Caco-2 (cell line): ENCODE results near the gene TNFSF10. TPM values are rescaled to one million over a fixed set of nuclear protein-coding genes. Genes with fewer than 3 reads are reported as not detected.

Experiments
- BruUV-seq: library from RNA; stranded (reverse); fragments of 400-500 nt; replicated peaks from 2 replicates; lab custom pipeline; 2021; lab: Mats Ljungman, UMichigan
- CTCF ChIA-PET: fragments of 300-600 bp; sonication (Branson Sonifier 250); formaldehyde crosslinking; loops from one replicate; lab custom pipeline; 2022; ENCODE audit warnings: antibody characterized with exemption; lab: Charles Lee
- POLR2A ChIA-PET: fragments of 300-600 bp; sonication (Branson Sonifier 250); formaldehyde crosslinking; loops from one replicate; lab custom pipeline; 2022; ENCODE audit warnings: antibody characterized with exemption; lab: Charles Lee
- DNase-seq, 2 experiments: peaks; one replicate each; pipeline versions ENCODE4 v3.0.0 to v3.0.0-alpha.2; 2020 to 2022
- H3K27me3 ChIP-seq: replicated peaks from 2 replicates; pipeline ENCODE4 v1.6.0; 2011; ENCODE audit warnings: low read length; ENCODE audit not compliant: control insufficient read depth, insufficient read depth
- H3K36me3 ChIP-seq: 2 replicates; pipeline ENCODE4 v1.5.1; 2011; ENCODE audit warnings: low read length; ENCODE audit not compliant: control insufficient read depth, insufficient read depth
- H3K4me1 ChIP-seq: fragments of 250-450 bp; sonication (Bioruptor Pico); 2 replicates; pipeline ENCODE4 v1.5.1; 2020; ENCODE audit warnings: mild to moderate bottlenecking
- H3K4me3 ChIP-seq: 2 replicates; pipeline ENCODE4 v1.5.1; 2011; ENCODE audit warnings: low read depth, mild to moderate bottlenecking, control low read depth, low read length
- H3K9me3 ChIP-seq: fragments of 250-450 bp; sonication (Bioruptor Pico); 2 replicates; pipeline ENCODE4 v1.5.1; 2020; ENCODE audit warnings: mild to moderate bottlenecking, moderate library complexity
- H3K27ac Mint-ChIP-seq: one replicate; pipeline ENCODE4 v1.8.0; 2022; ENCODE audit warnings: mixed read lengths; ENCODE audit not compliant: unreplicated experiment
- H3K27me3 Mint-ChIP-seq: one replicate; pipeline ENCODE4 v1.8.0; 2022; ENCODE audit warnings: mixed read lengths; ENCODE audit not compliant: insufficient read depth, unreplicated experiment
- H3K36me3 Mint-ChIP-seq: one replicate; pipeline ENCODE4 v1.8.0; 2022; ENCODE audit warnings: mild to moderate bottlenecking, mixed read lengths; ENCODE audit not compliant: insufficient read depth, unreplicated experiment
- H3K4me1 Mint-ChIP-seq: one replicate; pipeline ENCODE4 v1.8.0; 2022; ENCODE audit warnings: low read depth, mixed read lengths; ENCODE audit not compliant: unreplicated experiment
- H3K4me3 Mint-ChIP-seq: one replicate; pipeline ENCODE4 v1.8.0; 2022; ENCODE audit warnings: mild to moderate bottlenecking, moderate library complexity, mixed read lengths; ENCODE audit not compliant: unreplicated experiment
- H3K9me3 Mint-ChIP-seq: one replicate; pipeline ENCODE4 v1.8.0; 2022; ENCODE audit warnings: mixed read lengths; ENCODE audit not compliant: unreplicated experiment
- intact Hi-C: fragments of 100-400 bp; cut with micrococcal nuclease; formaldehyde crosslinking; loops from one replicate; pipeline ENCODE4 v1.10.0; 2022; ENCODE audit not compliant: unreplicated experiment
- total RNA-seq: library from RNA; stranded (reverse); gene quantifications from 2 replicates; pipeline ENCODE4 v1.2.3, GENCODE V29; 2022
- TF ChIP-seq, protein P1 (sequence below), 2 experiments: fragments of 200-600 bp in 1 of 2; IDR thresholded peaks; 1 replicate in 1 of 2; 2 replicates in 1 of 2; pipeline versions ENCODE4 v1.5.1 to v1.8.0; 2011 to 2022; ENCODE audit warnings: antibody characterized with exemption in 1 of 2, control low read depth in 1 of 2, inconsistent platforms in 1 of 2, low read depth in 1 of 2, low read length in 1 of 2, mild to moderate bottlenecking in 1 of 2, moderate library complexity in 1 of 2; ENCODE audit not compliant: insufficient read depth in 1 of 2, severe bottlenecking in 1 of 2, unreplicated experiment in 1 of 2

The TNFSF10 gene
- total RNA-seq, 1 experiment from 2014 or later, result not detected

DNA sequence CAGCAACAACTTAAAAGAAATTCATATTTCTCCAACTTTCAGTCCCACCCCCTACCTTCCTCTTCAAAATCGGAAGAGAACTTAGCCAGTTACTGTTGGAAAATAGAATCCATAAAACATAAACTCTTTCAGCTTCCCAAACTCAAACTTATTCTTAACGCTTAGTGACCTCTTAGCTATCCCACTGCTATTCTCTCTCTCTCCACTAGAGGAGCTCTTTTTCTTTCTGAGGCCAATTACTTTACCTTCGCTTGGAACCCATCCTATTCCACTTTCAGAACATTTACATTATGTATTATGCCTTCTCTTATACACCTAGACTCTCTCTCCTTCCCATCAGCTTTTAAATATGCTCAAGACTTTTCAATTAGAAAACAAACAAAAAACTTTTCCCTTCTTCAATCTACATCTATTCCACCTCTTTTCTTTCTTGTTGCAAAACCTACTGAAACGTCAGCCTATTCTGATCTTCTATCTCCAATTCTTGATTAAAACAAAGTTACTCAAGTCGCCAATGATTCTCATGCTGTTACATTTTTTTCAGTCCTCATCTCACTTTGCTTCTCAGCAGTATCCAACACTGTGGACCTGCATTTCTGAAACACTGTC is 61.6 kb downstream of the TNFSF10 start:
- H3K9me3 Mint-ChIP-seq, result peaks cover 11% of the 10 kb centered on the region
- no peaks in the 10 kb centered on the region for H3K27me3 Mint-ChIP-seq
- H3K4me3 ChIP-seq, result no peak overlapping the region
- no peak overlapping the region for H3K27ac Mint-ChIP-seq
- CTCF ChIA-PET, result interaction anchor here (0.5 to 1.0 kb wide), 6 partner anchors 16 to 288 kb away, joined by 3 to 9 read pairs (median 3); no protein-coding TSS in a partner anchor
- BruUV-seq, result no TSS peak
- H3K36me3 ChIP-seq, result no peaks in the 10 kb centered on the region
- H3K4me1 Mint-ChIP-seq, result peaks cover 7% of the 10 kb centered on the region
- DNase-seq, result peak in 1 of 2 experiments; percentile 24
- no peaks in the 10 kb centered on the region for H3K9me3 ChIP-seq
- H3K27me3 ChIP-seq, result no peaks in the 10 kb centered on the region
- POLR2A ChIA-PET, result no interaction called here
- peaks cover 9% of the 10 kb centered on the region; the same call in 1 of the 2 replicates for H3K4me1 ChIP-seq
- H3K36me3 Mint-ChIP-seq, result no peaks in the 10 kb centered on the region
- H3K4me3 Mint-ChIP-seq, result no peak overlapping the region
- intact Hi-C loops, result loop anchor here (1.0 kb wide), 1 partner anchor 16 kb away; no protein-coding TSS in a partner anchor
- TF ChIP-seq, protein P1, sequence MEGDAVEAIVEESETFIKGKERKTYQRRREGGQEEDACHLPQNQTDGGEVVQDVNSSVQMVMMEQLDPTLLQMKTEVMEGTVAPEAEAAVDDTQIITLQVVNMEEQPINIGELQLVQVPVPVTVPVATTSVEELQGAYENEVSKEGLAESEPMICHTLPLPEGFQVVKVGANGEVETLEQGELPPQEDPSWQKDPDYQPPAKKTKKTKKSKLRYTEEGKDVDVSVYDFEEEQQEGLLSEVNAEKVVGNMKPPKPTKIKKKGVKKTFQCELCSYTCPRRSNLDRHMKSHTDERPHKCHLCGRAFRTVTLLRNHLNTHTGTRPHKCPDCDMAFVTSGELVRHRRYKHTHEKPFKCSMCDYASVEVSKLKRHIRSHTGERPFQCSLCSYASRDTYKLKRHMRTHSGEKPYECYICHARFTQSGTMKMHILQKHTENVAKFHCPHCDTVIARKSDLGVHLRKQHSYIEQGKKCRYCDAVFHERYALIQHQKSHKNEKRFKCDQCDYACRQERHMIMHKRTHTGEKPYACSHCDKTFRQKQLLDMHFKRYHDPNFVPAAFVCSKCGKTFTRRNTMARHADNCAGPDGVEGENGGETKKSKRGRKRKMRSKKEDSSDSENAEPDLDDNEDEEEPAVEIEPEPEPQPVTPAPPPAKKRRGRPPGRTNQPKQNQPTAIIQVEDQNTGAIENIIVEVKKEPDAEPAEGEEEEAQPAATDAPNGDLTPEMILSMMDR (IDR thresholded peaks at IDR 0.05; ENCODE audit: insufficient read depth in 1 of 2, low read depth in 1 of 2, low read length in 1 of 2, severe bottlenecking in 1 of 2, unreplicated experiment in 1 of 2), result peak; percentile 52 to 85

DNA sequence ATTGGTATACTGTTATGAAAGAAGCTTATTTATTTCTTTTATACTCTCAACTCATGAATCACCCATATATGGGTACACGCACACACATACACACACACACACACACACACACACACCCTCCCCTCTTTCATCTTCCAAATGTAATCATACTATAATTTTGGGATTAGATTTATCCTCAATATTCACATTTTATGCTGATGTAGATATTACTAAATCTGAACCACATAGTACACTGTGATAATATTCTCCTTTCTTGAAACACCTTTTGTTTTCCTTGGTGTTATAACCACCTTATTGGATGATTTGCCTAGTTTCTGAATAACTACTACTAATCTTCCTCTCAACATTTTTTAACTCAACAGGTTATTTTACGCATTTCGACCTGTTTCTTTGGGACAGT is 66.8 kb downstream of the TNFSF10 start:
- Histone ChIP-seq H3K4me3 (no peak overlapping the region), H3K36me3 (no peaks in the 10 kb centered on the region), H3K4me1 (no peaks in the 10 kb centered on the region), H3K27me3 (no peaks in the 10 kb centered on the region), H3K9me3 (no peaks in the 10 kb centered on the region)
- intact Hi-C loops, result no loop called here
- CTCF ChIA-PET, result no interaction called here
- no peaks in the 10 kb centered on the region for H3K4me1 Mint-ChIP-seq
- TF ChIP-seq, protein P1 (IDR thresholded peaks at IDR 0.05; ENCODE audit: insufficient read depth in 1 of 2, low read depth in 1 of 2, low read length in 1 of 2, severe bottlenecking in 1 of 2, unreplicated experiment in 1 of 2), result no peak
- H3K27me3 Mint-ChIP-seq, result no peaks in the 10 kb centered on the region
- no peak overlapping the region for H3K4me3 Mint-ChIP-seq
- DNase-seq, result no peak
- H3K27ac Mint-ChIP-seq, result no peak overlapping the region
- no peaks in the 10 kb centered on the region for H3K9me3 Mint-ChIP-seq
- no TSS peak for BruUV-seq
- H3K36me3 Mint-ChIP-seq, result no peaks in the 10 kb centered on the region
- POLR2A ChIA-PET, result no interaction called here

Other genes with a start within 250 kb of the TNFSF10 start
- not detected in 2 replicates for gene GHSR, start 75.0 kb downstream of the TNFSF10 start, total RNA-seq
- 10.1 and 15.7 TPM in 2 replicates for gene NCEH1, start 187.6 kb upstream of the TNFSF10 start, total RNA-seq
- gene ECT2, start 227.3 kb upstream of the TNFSF10 start, total RNA-seq, result 66.6 and 68.0 TPM in 2 replicates